ENCODE results near the gene ARHGEF1.

The ARHGEF1 gene

DNA sequence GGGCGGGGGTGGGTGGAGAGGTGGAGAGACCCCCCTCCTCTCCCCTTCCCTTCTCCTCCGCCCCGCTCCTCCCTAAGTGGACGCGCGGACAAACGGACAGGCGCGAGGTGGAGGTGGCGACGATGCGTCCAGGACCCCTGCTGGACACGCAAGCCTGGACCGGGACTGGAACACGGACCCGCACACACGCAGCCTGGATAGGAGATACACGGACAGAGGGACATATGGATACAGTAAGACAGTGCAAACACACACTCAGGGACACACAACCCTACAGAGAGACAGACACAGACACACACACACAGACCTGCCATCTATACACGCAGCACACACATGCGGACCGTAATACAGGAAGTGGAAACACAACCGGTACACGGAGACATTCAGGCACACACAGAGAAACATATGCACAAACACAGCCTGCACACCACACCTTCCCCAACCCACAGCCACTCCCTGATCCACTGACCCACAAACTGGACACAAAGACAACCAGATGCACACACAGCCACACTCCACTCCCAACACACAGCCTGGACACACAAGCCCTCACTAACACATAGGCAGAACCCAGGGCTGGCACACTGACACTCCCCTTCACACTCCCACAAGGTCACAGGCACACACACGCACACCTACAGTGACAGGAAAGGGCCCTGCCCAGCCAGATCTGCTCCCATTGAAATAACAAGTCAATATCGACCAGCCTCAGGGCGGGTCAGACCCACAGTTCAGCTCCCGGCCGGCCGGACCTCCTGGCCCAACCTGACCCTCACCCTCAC is 46.0 kb downstream of the ARHGEF1 start:
- H3K4me3 ChIP-seq (ENCODE audit: control insufficient read depth, low read depth, low read length), result peak overlapping the region; percentile 22
- DNase-seq (ENCODE audit: low read depth), result no peak
- TF ChIP-seq, protein P1, sequence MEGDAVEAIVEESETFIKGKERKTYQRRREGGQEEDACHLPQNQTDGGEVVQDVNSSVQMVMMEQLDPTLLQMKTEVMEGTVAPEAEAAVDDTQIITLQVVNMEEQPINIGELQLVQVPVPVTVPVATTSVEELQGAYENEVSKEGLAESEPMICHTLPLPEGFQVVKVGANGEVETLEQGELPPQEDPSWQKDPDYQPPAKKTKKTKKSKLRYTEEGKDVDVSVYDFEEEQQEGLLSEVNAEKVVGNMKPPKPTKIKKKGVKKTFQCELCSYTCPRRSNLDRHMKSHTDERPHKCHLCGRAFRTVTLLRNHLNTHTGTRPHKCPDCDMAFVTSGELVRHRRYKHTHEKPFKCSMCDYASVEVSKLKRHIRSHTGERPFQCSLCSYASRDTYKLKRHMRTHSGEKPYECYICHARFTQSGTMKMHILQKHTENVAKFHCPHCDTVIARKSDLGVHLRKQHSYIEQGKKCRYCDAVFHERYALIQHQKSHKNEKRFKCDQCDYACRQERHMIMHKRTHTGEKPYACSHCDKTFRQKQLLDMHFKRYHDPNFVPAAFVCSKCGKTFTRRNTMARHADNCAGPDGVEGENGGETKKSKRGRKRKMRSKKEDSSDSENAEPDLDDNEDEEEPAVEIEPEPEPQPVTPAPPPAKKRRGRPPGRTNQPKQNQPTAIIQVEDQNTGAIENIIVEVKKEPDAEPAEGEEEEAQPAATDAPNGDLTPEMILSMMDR (IDR thresholded peaks at IDR 0.05; ENCODE audit: control insufficient read depth, insufficient read depth, low read depth, low read length, missing control alignments), result no peak

DNA sequence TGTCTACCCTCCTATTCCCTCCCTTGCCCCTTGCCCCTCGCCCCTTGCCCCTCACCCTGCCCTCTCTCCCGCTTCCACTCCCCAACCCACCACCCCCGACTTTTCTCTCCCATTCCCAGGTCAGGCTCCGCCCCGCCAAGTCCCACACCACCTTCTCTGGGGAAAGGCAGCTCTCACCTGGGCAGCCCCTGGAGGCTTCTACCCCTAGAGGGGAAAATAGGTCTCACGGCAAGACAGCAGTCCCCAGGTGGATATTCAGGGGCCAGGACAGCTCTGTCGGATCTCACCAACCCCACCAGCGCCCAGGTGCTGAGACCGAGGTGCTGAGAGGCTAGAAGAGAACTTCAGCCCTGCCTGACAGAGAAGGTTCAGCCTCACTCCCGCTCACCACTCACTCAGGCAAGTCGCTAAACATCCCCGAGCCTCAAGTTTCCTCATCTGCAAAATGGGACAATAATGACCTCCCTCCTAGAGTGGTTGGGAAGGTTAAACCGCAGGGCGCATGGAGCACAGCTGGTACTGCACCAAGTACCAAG is 46.6 kb downstream of the ARHGEF1 start:
- no peak for DNase-seq (ENCODE audit: low read depth)
- TF ChIP-seq, protein P1 (IDR thresholded peaks at IDR 0.05; ENCODE audit: control insufficient read depth, insufficient read depth, low read depth, low read length, missing control alignments), result no peak
- H3K4me3 ChIP-seq (ENCODE audit: control insufficient read depth, low read depth, low read length), result no peak overlapping the region

DNA sequence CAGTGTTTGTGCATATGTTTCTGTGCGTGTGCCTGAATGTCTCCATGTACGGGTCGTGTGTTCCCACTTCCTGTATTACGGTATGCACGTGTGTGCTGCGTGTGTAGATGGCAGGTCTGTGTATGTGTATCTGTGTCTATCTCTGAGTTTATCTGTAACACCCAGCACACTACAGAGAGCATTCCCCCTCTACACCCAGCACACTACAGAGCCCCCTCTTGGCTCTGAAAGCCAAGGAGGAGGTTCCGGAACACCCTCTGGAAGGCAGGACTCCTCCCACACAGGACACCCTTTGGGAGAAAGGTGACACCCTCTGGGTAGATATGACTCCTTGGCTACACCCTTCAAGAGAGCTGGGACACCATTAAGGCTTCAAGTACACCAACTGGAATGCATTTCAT is 47.3 kb downstream of the ARHGEF1 start:
- TF ChIP-seq, protein P1 (IDR thresholded peaks at IDR 0.05; ENCODE audit: control insufficient read depth, insufficient read depth, low read depth, low read length, missing control alignments), result no peak
- no peak for DNase-seq (ENCODE audit: low read depth)

DNA sequence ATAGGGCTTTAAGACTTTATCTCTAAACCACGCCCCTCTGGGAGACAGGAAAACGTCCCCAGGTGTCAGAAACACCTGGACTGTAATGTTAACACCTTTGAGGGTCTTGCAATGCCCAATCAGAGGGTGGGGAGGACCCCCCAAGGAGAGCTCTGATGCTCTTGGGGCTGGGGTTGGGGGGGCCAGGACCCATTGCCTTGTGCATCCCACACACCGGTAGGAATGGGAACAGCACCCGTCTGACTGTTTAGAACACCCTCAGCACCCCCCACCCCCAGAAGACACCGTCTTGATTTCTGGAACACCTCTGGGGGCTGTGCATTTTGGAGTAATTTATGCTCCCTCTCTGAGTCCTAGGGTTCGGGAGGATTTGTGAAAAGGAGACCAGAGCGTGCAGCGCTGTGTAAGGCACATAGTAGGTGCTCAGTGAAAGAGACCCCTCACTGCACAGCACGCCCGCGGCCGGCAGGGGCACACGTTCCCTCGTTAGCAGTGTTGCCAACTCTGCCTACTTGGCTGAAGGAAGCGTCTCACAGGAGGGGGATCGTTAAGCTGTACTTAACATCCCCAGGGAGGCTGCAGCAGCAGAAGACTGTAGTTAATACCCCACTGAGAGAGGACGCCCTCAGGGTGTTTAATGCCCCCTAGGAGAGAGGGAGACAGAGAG is 48.1 kb downstream of the ARHGEF1 start:
- H3K4me3 ChIP-seq (ENCODE audit: control insufficient read depth, low read depth, low read length), result no peak overlapping the region
- TF ChIP-seq, protein P1 (IDR thresholded peaks at IDR 0.05; ENCODE audit: control insufficient read depth, insufficient read depth, low read depth, low read length, missing control alignments), result peak; percentile 46
- DNase-seq (ENCODE audit: low read depth), result no peak

More for the DNA sequence above, 47.3 kb downstream of the ARHGEF1 start:
- no peak overlapping the region for H3K4me3 ChIP-seq (ENCODE audit: control insufficient read depth, low read depth, low read length)

DNA sequence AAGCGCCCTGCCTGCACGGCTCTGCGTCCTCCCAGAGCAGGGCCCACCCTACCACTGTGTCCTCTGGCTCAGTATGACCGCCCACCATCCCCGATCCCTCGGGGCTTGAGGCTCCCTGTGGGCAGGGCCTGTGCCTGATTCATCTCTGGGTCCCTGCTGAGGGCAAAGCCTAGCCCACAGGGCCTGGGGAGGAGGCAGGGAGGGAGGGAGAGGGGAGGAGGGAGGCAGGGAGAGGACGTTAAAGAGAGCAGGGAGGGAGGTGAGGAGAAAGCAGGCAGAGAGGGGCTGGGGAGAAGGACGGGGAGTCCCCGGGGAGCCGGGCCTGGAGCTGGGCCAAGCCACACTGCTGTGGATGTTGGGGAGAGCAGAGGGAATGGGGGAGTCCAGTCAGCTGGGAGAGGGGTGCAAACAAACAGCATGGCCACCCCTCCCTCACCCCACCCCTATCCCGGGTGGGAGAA is 49.3 kb downstream of the ARHGEF1 start:
- TF ChIP-seq, protein P1 (IDR thresholded peaks at IDR 0.05; ENCODE audit: control insufficient read depth, insufficient read depth, low read depth, low read length, missing control alignments), result no peak
- H3K4me3 ChIP-seq (ENCODE audit: control insufficient read depth, low read depth, low read length), result no peak overlapping the region
- no peak for DNase-seq (ENCODE audit: low read depth)

DNA sequence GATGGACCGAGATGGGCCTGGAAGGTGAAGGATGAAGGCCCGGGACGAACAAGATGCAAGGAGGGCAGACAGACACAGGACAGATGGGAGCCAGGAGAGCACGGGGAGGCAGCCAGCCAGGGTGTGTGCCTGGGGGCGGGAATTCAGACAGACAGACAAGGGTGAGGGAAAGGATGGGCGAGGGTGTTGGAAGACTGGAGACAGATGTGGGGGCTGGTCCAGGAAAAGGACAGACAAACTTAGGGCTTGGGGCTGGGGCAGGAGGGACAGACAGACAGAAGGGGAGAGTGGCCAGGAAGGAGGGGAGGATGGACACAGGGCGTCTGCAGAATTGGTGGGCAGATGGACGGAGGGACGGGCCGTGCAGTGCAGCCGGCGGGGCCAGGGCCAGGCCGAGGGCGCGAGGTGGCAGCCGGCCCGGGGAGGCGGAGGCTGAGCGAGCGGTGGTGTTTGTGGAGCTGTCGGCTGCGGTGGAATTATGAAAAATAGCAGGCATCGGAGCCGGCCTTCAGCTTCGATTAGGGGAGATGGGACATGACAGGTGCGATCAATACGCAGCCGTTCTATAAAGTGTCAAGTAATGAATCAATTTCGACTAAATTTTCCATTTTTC is 49.8 kb downstream of the ARHGEF1 start:
- DNase-seq (ENCODE audit: low read depth), result no peak
- H3K4me3 ChIP-seq (ENCODE audit: control insufficient read depth, low read depth, low read length), result no peak overlapping the region
- TF ChIP-seq, protein P1 (IDR thresholded peaks at IDR 0.05; ENCODE audit: control insufficient read depth, insufficient read depth, low read depth, low read length, missing control alignments), result no peak

Measured in AG09309 (cell line).